Activated CD4-positive, alpha-beta T cell treated with anti-CD3 and anti-CD28 coated beads for 36 hours (primary cell): Measurements from ENCODE around the gene CRHR1. TPM values are rescaled to one million over a fixed set of nuclear protein-coding genes. Genes with fewer than 3 reads are reported as not detected.

Experiments used
- ATAC-seq: fragments of 200-7000 bp; cut with Tn5 transposase; one replicate; pipeline ENCODE4 v1.10.0; 2021; ENCODE audit warnings: mild to moderate bottlenecking, moderate library complexity
- CTCF ChIA-PET: fragments of 350-600 bp; sonication (Branson Sonifier 250); formaldehyde crosslinking; loops from one replicate; lab custom pipeline; 2021; ENCODE audit warnings: antibody characterized with exemption; lab: Charles Lee
- POLR2A ChIA-PET: fragments of 350-600 bp; sonication (Branson Sonifier 250); formaldehyde crosslinking; loops from one replicate; lab custom pipeline; 2021; ENCODE audit warnings: antibody characterized with exemption, inconsistent platforms; lab: Charles Lee
- DNase-seq: peaks from one replicate; pipeline ENCODE4 v3.0.0-alpha.2; 2020
- H3K27ac Mint-ChIP-seq: one replicate; pipeline ENCODE4 v1.8.0; 2021; ENCODE audit warnings: mixed read lengths
- H3K27me3 Mint-ChIP-seq: one replicate; pipeline ENCODE4 v1.8.0; 2021; ENCODE audit warnings: mixed read lengths
- H3K36me3 Mint-ChIP-seq: one replicate; pipeline ENCODE4 v1.8.0; 2021; ENCODE audit warnings: low read depth, mixed read lengths
- H3K4me1 Mint-ChIP-seq: one replicate; pipeline ENCODE4 v1.8.0; 2021; ENCODE audit warnings: mixed read lengths
- H3K4me3 Mint-ChIP-seq: one replicate; pipeline ENCODE4 v1.8.0; 2021; ENCODE audit warnings: mild to moderate bottlenecking, moderate library complexity, mixed read lengths
- H3K9me3 Mint-ChIP-seq: one replicate; pipeline ENCODE4 v1.8.0; 2021; ENCODE audit warnings: low read depth, mixed read lengths
- intact Hi-C, 2 experiments: fragments of 100-400 bp; cut with DNase I in 1 of 2; cut with micrococcal nuclease in 1 of 2; formaldehyde crosslinking; loops; one replicate each; pipeline versions ENCODE4 v1.14.2 to v1.15.1; 2022 to 2024; cut with DNase I, micrococcal nuclease
- total RNA-seq, 2 experiments: library from RNA; stranded (reverse); gene quantifications; one replicate each; pipeline ENCODE4 v1.2.3, GENCODE V29; 2021

Gene CRHR1
- total RNA-seq, 2 experiments from 2014 or later = not detected

DNA sequence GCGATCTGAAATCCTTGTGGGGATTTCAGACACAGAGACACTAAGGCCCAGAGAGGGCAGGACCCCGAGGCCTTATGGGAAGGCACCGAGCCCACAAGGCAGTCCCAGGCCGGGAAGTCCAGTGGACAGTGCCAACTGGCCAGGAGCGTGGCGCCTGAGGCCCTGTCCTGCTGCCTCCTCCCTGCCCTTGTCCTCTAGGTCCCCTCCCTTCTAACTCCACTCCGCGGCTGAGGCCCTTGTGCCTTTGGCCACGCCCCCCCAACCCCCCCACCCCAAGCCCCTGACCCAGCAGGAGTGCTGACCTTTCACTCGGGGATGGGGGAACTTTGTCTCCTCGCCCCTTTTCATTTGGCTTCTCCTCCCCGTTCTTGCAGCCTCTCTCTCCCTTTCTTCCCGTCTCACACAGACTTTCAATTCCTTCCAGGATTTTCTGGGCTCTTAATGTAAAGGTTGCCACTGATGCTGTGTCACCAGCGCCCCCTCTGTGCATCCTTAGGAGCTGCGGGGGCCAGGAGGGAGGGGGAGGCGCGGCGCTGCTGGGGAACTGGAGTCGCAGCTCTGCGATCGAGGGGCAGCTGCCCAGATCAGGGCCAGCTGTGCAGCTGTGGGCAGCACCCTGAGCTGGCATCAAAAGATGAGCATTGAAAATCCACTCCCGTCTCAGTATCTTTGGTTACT lies 29.1 kb downstream of the CRHR1 start:
- DNase-seq (peak; percentile 24), ATAC-seq (no peak)
- Mint-ChIP-seq H3K36me3 (no peaks in the 10 kb centered on the region), H3K4me3 (no peak overlapping the region), H3K27ac (no peak overlapping the region), H3K4me1 (no peaks in the 10 kb centered on the region), H3K27me3 (peaks cover 2% of the 10 kb centered on the region), H3K9me3 (no peaks in the 10 kb centered on the region)
- ChIA-PET POLR2A (no interaction called here), CTCF (no interaction called here)
- intact Hi-C loops = no loop called here

DNA sequence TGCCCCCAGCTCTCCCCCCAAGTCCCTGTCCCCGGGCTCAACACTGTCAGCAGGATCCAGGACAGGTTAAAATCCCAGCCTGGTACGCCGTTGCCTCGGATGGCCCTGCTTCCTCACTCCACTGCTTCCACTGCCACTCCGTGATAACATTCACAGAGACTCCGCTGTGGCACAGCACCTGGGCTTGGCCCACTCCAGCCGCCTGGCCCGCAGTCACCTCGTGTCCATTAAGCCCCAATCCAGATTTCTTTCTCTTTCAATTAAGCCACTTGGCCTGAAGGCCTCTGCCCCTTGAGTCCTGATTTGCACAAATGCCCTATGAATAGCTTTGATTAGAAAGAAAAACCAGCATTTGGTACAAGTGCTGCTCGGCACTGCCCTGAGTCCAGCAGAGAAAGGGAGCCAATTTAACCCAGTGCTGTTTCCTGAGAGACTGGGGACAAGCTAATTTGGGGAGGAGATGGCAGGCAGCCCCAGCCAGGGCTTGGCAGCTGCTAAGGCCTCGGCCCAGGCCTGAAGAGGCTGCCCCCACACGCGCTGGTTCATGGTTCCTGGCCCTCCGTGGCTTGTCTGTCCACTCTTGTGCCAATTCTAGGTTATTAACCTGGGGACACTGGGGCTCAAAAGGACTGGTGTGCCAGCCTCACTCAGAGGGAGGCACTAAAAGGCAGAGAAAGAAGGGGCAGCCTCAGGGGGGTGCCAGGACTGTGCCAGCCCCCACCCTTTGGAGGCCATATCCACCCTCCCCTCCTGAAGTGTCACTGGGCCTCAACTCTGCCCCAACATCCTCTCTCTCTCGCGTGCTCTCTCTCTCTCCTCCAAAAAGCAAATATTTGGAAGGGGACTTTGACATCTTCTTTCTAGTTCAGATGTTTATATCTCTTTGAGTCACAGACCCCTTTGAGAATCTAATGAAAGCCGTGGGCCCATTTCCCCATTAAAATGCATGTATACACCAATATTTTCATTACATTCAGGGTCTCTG lies 30.8 kb downstream of the CRHR1 start:
- Mint-ChIP-seq H3K36me3 (no peaks in the 10 kb centered on the region), H3K27me3 (peaks cover 2% of the 10 kb centered on the region), H3K4me3 (no peak overlapping the region), H3K4me1 (no peaks in the 10 kb centered on the region), H3K27ac (no peak overlapping the region), H3K9me3 (no peaks in the 10 kb centered on the region)
- no peak for ATAC-seq
- intact Hi-C loops = no loop called here
- CTCF ChIA-PET = interaction anchor here (1.3 kb wide), 1 partner anchor 69 kb away, joined by 4 read pairs; no protein-coding TSS in a partner anchor
- DNase-seq = no peak
- POLR2A ChIA-PET = no interaction called here

DNA sequence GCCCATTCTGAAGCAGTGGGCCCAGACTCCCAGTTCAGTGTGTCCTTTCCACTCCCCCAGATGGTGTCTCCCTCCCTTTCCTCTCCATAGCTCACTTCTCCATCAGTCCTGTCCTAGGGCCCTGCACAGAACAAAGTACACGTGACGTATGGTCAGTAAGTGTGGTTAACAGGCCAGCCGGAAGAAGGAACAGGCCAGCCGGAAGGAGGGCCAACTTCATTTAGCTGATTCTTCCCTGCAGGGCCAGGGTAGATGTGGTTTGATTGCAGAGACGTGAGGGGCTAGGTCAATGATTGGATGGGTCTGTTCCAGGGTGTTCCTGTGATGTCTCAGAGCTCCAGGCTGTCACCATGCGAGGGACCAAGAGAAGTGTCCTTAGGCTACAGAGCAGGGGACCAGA lies 31.6 kb downstream of the CRHR1 start:
- ChIA-PET POLR2A (no interaction called here), CTCF (no interaction called here)
- H3K27ac Mint-ChIP-seq = no peak overlapping the region

DNA sequence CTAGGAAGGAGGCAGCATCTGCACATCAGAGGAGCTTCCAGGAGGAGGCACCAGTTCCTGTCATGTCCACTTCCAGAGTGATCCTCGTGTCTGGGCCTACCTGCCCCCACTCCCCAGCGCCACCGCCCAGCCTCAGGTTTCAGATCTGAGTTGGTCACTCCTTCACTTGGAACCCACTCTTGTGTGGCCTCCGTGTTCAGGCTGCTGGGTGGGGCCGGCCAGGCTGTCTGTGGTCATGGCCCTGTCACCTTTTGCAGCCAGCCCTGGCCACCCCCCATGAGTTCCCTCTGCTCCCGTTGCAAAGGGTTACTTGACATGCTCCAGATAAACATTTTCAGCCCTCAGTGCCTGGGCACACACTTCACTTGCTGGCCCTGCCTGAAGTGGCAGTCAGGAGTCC lies 33.9 kb downstream of the CRHR1 start:
- Mint-ChIP-seq H3K4me1 (no peaks in the 10 kb centered on the region), H3K36me3 (no peaks in the 10 kb centered on the region), H3K27ac (no peak overlapping the region), H3K27me3 (peaks cover 2% of the 10 kb centered on the region), H3K4me3 (no peak overlapping the region), H3K9me3 (no peaks in the 10 kb centered on the region)
- POLR2A ChIA-PET = no interaction called here
- intact Hi-C loops = no loop called here
- CTCF ChIA-PET = interaction anchor here (0.9 to 1.4 kb wide), 2 partner anchors 14 to 35 kb away, joined by 3 to 6 read pairs; no protein-coding TSS in a partner anchor
- DNase-seq = no peak
- no peak for ATAC-seq

More for the DNA sequence above, 31.6 kb downstream of the CRHR1 start:
- H3K4me3 Mint-ChIP-seq = no peak overlapping the region
- no peaks in the 10 kb centered on the region for H3K36me3 Mint-ChIP-seq
- H3K27me3 Mint-ChIP-seq = peaks cover 2% of the 10 kb centered on the region
- intact Hi-C loops = no loop called here
- ATAC-seq (no peak), DNase-seq (no peak)
- H3K9me3 Mint-ChIP-seq = no peaks in the 10 kb centered on the region
- H3K4me1 Mint-ChIP-seq = no peaks in the 10 kb centered on the region

DNA sequence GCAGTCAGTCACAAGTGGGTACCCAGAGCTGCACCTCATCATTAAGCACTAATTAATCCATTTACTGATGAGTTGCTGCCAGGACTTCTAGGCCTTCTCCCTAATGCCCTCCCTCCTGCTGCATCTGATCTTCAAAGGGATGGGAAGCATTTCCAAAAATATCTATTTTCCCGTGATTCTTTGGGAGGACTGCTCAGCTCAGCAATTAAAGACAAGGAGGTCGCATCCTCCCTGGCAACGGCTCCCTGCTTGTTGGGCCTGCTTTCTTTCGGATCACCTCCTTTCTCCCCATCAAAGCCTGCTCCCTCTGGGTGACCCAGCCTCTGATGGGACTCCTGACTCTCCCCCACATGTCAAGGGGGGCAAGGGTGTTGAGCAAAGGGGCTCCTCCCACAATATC lies 34.6 kb downstream of the CRHR1 start:
- no peaks in the 10 kb centered on the region for H3K27me3 Mint-ChIP-seq
- no peak overlapping the region for H3K4me3 Mint-ChIP-seq
- no peaks in the 10 kb centered on the region for H3K4me1 Mint-ChIP-seq
- DNase-seq = no peak
- no peaks in the 10 kb centered on the region for H3K36me3 Mint-ChIP-seq
- ChIA-PET POLR2A (no interaction called here), CTCF (interaction anchor here (1.1 to 1.4 kb wide), 2 partner anchors 13 to 36 kb away, joined by 3 to 6 read pairs; no protein-coding TSS in a partner anchor)
- intact Hi-C loops = no loop called here
- no peak for ATAC-seq
- no peaks in the 10 kb centered on the region for H3K9me3 Mint-ChIP-seq
- no peak overlapping the region for H3K27ac Mint-ChIP-seq

DNA sequence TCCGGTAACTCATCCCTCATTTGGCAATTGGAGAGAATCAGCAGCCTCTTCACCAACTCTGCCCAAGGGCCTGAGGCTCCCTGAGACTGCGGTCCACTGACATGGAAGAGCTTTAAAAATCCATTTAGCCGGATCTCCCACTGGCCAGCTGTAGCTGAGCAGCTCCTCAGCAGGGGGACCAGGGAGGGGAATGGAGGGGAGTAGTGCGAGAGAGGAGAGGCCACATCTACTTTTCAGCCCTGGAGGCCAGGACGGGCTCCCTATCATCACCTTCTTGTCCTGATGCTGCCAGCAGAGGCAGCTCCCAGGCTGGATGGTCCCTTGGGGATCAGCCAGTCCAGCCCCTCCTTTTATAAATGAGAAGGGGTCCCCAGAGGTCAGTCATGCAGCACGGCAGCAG lies 35.5 kb downstream of the CRHR1 start:
- DNase-seq = no peak
- ChIA-PET POLR2A (no interaction called here), CTCF (interaction anchor here (0.6 to 1.1 kb wide), 4 partner anchors 12 to 92 kb away, joined by 3 to 4 read pairs (median 3); no protein-coding TSS in a partner anchor)
- intact Hi-C loops = no loop called here
- no peak for ATAC-seq
- Mint-ChIP-seq H3K36me3 (no peaks in the 10 kb centered on the region), H3K9me3 (no peaks in the 10 kb centered on the region), H3K27ac (no peak overlapping the region), H3K4me1 (no peaks in the 10 kb centered on the region), H3K4me3 (no peak overlapping the region), H3K27me3 (no peaks in the 10 kb centered on the region)

DNA sequence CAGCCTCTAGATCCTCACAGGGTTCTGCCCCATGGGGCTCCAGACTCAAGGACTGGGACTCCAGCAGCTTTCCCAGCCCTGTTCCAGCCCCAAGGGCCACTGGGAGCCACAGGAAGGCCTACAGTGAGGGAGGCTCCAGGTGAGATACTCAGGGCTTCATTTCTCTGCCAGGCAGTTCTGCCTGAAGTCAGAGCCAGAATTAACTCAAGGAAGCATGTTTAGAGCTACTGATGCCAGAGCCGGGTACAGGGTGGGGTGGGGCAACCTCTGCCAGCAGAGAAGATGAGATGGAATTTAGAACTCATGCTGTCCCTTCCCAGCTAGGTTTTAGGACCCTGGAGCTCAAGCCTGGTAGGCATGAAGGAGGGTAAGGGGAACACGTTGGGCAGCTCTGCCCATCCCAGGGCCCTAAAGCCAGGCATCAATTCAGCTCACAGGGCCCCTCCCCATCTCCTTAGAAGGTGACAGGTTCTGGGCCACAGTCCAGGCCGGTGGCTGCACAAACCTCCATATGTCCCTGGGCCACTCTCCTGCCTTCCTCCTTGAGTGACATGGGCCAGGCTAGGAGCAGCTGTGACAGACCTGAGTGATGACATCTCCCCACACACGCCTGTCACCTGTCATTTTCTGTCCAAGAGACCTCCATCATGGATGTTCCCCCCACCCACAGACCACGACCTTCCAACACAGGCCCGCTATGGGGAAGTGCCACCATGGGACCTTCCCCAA lies 36.1 kb downstream of the CRHR1 start:
- Mint-ChIP-seq H3K36me3 (no peaks in the 10 kb centered on the region), H3K4me3 (no peak overlapping the region), H3K9me3 (no peaks in the 10 kb centered on the region), H3K4me1 (no peaks in the 10 kb centered on the region), H3K27me3 (no peaks in the 10 kb centered on the region), H3K27ac (no peak overlapping the region)
- intact Hi-C loops = no loop called here
- DNase-seq (no peak), ATAC-seq (no peak)
- POLR2A ChIA-PET = no interaction called here
- CTCF ChIA-PET = interaction anchor here (0.6 to 1.1 kb wide), 4 partner anchors 11 to 93 kb away, joined by 3 to 4 read pairs (median 3); no protein-coding TSS in a partner anchor

DNA sequence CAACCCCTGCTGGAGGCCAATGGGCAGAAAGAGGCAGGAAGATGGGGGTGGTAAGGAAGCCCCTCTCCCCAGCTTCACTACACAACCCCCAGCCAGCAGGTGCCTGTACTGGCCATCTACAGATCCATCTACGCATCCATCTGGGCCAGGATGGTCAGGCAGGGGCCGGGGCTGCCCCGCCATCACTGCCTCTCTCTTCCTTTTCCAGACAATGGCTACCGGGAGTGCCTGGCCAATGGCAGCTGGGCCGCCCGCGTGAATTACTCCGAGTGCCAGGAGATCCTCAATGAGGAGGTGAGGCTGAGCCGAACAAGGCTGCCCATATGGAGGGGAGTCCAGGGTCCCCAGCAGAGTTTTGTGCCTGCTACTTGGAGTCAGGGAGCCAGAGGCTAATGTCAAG lies 37.0 kb downstream of the CRHR1 start:
- ChIA-PET CTCF (no interaction called here), POLR2A (no interaction called here)
- no peaks in the 10 kb centered on the region for H3K27me3 Mint-ChIP-seq
- H3K4me1 Mint-ChIP-seq = no peaks in the 10 kb centered on the region
- ATAC-seq (no peak), DNase-seq (no peak)
- no peak overlapping the region for H3K27ac Mint-ChIP-seq
- H3K9me3 Mint-ChIP-seq = no peaks in the 10 kb centered on the region
- intact Hi-C loops = no loop called here
- H3K36me3 Mint-ChIP-seq = no peaks in the 10 kb centered on the region
- H3K4me3 Mint-ChIP-seq = no peak overlapping the region

DNA sequence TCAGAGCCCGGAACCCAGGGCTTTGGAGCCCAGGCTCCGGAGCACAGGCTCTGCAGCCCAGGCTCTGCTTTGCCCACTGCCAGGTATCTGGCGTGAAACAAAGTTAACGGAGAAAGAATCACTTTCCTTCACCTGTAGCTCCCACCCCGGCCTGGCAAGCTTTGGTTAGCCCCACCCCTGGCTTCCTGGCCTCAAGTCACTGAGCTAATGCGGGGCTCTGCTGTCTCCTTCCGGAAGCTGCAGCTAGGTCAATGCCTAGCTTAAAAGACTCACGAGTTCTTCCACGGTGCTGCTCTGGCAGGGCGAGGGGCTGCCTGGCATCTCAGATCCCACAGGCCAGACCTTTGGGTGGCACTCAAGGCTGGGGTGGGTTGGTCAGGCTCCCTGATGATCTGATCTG lies 39.5 kb downstream of the CRHR1 start:
- POLR2A ChIA-PET = no interaction called here
- H3K27ac Mint-ChIP-seq = no peak overlapping the region
- intact Hi-C loops = no loop called here
- no peaks in the 10 kb centered on the region for H3K27me3 Mint-ChIP-seq
- H3K36me3 Mint-ChIP-seq = no peaks in the 10 kb centered on the region
- ATAC-seq (peak; percentile 59), DNase-seq (peak; percentile 29)
- H3K4me3 Mint-ChIP-seq = no peak overlapping the region
- CTCF ChIA-PET = interaction anchor here (1.3 kb wide), 1 partner anchor 9 kb away, joined by 5 read pairs; no protein-coding TSS in a partner anchor
- H3K9me3 Mint-ChIP-seq = no peaks in the 10 kb centered on the region
- H3K4me1 Mint-ChIP-seq = no peaks in the 10 kb centered on the region

DNA sequence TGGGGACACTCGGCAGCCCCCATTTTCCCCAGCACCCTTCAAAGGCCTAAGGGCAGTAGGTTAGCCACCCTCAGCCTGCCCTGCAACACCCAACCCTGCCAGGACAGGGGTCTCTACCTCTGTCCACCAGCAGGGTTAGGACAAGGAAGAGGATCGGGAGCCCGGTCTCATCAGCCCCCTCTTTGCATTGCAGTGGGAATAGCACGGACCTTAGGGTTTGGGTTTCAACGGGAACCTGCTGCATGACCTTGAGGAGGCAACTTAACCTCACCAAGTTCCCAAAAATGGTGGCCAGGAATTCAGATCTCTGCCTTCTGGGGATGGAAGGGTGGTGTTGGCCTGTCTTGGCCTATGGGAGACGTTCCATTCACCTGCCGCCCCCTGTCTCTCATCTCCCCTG lies 40.4 kb downstream of the CRHR1 start:
- Mint-ChIP-seq H3K4me3 (no peak overlapping the region), H3K4me1 (no peaks in the 10 kb centered on the region), H3K36me3 (no peaks in the 10 kb centered on the region), H3K27me3 (no peaks in the 10 kb centered on the region), H3K9me3 (no peaks in the 10 kb centered on the region), H3K27ac (no peak overlapping the region)
- intact Hi-C loops = no loop called here
- no peak for DNase-seq
- POLR2A ChIA-PET = no interaction called here
- CTCF ChIA-PET = interaction anchor here (1.3 kb wide), 1 partner anchor 8 kb away, joined by 5 read pairs; no protein-coding TSS in a partner anchor
- no peak for ATAC-seq

DNA sequence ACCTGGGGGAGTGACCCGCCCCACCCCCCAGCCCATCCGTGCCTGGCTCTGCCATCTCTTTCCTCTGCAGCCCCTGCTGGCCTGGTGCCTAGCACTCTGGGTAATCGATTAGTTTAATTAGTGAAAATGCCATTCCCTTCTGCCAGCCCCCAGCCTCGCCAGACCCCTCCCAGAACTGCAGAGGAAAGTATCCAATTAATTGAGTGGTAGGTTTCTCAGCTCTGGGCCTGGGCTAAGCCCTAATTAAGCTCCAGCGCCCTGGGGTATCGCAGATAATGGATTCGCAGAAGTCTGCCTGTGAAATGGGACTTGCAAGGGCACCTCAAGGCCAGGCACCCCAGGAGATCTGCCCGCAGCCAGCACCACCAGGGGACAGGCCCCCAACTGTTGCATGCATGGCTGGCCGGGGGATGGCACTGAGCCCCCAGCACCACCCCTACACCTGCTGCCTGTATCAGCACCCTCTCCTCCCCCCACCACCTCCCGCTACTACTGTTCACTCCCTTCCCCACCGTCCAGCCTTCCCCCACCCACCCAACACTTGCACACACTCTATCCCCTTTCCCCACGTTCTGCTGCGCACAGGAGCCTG lies 40.9 kb downstream of the CRHR1 start:
- ATAC-seq (no peak), DNase-seq (no peak)
- no peaks in the 10 kb centered on the region for H3K9me3 Mint-ChIP-seq
- no peak overlapping the region for H3K4me3 Mint-ChIP-seq
- POLR2A ChIA-PET = no interaction called here
- no peak overlapping the region for H3K27ac Mint-ChIP-seq
- CTCF ChIA-PET = interaction anchor here (0.5 to 1.0 kb wide), 2 partner anchors 97 to 185 kb away, joined by 3 to 4 read pairs; no protein-coding TSS in a partner anchor
- intact Hi-C loops = no loop called here
- no peaks in the 10 kb centered on the region for H3K27me3 Mint-ChIP-seq
- H3K36me3 Mint-ChIP-seq = no peaks in the 10 kb centered on the region
- H3K4me1 Mint-ChIP-seq = no peaks in the 10 kb centered on the region
